Jurkat, Clone E6-1 (cell line): Measurements from ENCODE around the gene WNT16. TPM values are rescaled to one million over a fixed set of nuclear protein-coding genes. Genes with fewer than 3 reads are reported as not detected.
"Not testable (repeated sequence)": the region's sequence is repeated elsewhere in the genome, so short reads cannot be mapped to it uniquely, and the experiment has no call there.

Experiments used
- DNase-seq: peaks from one replicate; pipeline ENCODE4 v3.0.0-alpha.2; 2011; ENCODE audit warnings: low read depth, low spot score
- H3K4me3 ChIP-seq: 2 replicates; pipeline ENCODE4 v1.5.1; 2011; ENCODE audit warnings: mild to moderate bottlenecking, low read length, control low read depth, moderate library complexity
- polyA plus RNA-seq: library from polyadenylated mRNA; unstranded; fragments of >200 nt; gene quantifications from one replicate; pipeline ENCODE4 v1.2.1, GENCODE V29; 2012; ENCODE audit warnings: missing spikeins; ENCODE audit not compliant: insufficient read length, insufficient read depth

Gene WNT16, protein sequence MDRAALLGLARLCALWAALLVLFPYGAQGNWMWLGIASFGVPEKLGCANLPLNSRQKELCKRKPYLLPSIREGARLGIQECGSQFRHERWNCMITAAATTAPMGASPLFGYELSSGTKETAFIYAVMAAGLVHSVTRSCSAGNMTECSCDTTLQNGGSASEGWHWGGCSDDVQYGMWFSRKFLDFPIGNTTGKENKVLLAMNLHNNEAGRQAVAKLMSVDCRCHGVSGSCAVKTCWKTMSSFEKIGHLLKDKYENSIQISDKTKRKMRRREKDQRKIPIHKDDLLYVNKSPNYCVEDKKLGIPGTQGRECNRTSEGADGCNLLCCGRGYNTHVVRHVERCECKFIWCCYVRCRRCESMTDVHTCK
- not detected for polyA plus RNA-seq

DNA sequence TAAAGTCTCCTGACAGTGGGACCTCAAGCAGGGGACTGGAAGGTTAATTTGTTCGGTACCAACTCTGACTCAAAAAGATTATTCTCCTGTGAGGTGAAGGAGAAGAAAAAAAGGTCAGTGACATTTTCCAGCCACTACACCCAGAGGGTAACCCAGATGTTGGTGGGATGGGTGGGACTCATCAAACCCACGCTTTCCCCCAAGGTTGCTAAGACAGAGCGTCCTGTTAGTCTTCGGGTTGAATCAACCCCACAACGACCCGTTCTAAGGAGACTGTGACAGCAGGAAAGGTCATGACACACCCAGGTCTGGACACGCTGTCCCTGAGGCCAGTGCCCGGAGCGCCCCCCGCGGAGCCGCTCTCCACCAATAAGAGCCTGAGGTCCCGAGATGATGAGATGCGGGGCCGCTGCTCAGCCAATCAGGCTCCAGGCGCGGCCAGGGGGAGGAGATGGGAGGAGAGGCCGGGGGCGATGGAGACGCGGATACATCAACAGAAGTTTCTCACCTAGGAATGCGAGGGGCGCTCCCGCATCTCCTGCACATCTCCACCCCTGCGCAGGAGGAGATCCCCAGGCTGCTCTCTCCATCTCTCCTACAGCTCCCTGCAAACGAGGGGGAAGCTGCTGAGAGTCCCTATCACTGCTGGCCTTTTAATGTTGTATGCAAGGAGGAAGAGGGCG, at the start of gene WNT16:
TSS of gene WNT16 (plus strand) at position 493 of the 683 bp plus-strand sequence. CDS start 293 bp downstream, outside the sequence.
- no peak within 1 kb of the TSS for H3K4me3 ChIP-seq
- DNase-seq, result no peak

DNA sequence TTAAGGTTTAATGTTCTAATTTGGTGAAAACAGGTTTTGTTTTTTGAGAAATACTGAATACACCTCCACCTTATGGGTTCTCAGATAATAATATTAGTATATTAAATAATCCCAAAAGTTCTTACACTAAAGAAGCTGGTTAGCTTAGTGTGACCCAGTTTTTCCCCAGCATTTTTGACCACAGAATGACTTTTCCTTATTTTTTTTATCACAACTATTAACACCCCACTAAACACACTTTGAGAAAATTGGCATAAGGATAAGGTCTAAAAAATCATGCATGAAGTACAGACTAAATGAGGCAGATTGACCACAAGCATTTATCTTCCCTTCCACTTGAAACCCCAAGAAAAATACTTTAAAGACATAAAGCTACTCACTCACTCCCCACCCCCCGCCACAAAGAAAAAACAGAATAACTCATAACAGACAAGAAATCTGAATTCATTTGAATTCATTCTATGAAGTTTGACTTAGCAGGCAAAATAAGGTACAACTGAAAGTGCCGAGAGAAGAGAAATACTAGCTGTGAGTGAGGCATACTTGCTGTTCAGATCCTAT, 49.7 kb upstream of the WNT16 start:
- no peak overlapping the region for H3K4me3 ChIP-seq
- no peak for DNase-seq

DNA sequence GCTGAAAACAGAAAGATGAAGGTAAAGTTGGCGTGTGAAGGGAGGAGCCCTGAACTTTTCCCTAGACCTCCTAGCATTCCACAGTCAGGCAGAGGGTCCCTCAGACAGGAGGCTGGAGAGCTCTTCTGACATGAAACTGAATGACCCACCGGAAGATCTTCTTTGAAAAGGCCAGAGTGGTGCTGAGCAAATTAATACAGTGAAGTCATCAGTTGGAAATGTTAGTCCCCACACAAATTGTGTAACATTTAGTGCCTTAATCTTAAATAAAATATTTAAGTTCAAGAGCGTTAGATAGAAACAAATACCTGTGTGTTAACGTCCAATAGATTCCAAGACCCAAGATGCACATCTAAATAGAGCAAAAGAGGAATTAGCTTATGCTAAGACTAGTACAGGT, 49.0 kb upstream of the WNT16 start:
- no peak overlapping the region for H3K4me3 ChIP-seq
- no peak for DNase-seq

DNA sequence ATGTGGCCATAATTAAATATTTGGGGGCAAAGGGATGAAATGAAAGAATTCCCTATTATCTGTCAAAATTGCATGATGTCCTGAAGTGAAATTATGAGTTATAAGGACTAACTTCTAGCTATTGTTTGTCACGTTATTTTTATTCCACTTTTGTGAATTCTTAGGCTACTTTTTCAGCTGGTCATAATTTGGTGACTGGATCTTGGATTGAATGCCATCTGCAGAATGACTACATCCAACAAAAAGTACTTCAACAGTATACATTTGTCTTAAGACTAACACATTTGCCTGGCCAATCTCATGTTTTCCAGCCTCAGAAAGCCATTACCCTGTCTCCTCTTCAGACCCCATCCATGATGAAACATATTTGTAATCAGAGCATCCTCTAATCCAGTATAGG, 48.1 kb upstream of the WNT16 start:
- no peak for DNase-seq
- no peak overlapping the region for H3K4me3 ChIP-seq

DNA sequence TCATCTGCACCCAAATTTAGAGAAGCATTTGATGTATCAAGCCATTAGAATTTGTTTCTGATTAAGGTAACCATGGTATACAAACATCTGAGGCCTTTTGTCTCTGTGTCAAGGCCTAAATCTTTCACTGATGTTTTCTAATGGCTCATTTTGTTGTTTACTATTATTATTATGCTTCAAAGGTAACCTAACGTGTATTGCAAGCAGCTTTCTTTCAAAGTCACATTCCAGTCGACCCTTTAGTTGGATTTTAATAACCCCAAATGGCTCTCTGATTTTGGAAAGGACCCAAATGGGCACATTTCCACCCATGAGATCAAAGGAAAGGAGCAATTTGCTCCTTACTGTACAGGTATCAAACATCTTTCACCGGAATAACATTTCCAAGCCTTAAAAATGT, 46.7 kb upstream of the WNT16 start:
- no peak overlapping the region for H3K4me3 ChIP-seq
- DNase-seq, result no peak

DNA sequence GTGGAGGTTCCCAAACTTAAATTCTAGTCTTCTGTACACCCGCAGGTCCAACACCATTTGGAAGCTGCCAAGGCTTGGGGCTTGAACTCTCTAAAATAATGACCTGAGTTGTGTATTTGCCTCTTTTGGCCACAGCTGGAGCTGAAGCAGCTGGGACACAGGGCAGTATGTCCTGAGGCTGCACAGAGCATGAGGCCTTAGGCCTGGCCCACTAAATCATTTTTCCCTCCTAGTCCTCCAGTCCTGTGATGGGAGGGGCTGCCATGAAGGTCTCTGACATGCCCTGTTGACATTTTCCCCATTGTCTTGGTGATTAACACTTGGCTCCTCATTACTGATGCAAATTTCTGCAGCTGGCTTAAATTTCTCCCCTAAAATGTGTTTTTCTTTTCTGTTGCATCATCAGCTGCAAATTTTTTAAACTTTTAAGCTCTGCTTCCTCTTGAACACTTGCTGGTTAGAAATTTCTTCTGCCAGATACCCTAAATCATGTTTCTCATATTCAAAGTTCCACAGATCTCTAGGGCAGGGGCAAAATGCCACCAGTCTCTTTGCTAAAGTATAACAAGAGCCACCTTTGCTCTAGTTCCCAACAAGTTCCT, 43.6 kb upstream of the WNT16 start:
- DNase-seq, result no peak
- no peak overlapping the region for H3K4me3 ChIP-seq

DNA sequence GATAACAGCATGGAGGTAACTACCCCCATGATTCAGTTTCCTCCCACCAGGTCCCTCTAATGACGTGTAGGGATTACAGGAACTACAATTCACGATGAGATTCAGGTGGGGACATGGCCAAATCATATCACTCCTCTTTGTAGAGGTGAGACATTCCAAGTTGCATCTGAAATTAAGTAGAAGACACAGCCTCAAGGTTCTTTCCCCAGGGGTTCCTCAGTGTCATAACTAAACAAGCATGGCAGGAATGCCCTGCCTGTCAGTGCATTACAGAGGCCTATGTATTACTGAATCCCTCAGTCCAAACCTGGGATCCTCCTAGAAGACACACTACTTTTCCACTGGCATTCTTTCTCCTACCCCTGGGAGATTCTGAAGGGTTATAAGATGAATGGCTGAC, 42.6 kb upstream of the WNT16 start:
- H3K4me3 ChIP-seq, result no peak overlapping the region
- no peak for DNase-seq

DNA sequence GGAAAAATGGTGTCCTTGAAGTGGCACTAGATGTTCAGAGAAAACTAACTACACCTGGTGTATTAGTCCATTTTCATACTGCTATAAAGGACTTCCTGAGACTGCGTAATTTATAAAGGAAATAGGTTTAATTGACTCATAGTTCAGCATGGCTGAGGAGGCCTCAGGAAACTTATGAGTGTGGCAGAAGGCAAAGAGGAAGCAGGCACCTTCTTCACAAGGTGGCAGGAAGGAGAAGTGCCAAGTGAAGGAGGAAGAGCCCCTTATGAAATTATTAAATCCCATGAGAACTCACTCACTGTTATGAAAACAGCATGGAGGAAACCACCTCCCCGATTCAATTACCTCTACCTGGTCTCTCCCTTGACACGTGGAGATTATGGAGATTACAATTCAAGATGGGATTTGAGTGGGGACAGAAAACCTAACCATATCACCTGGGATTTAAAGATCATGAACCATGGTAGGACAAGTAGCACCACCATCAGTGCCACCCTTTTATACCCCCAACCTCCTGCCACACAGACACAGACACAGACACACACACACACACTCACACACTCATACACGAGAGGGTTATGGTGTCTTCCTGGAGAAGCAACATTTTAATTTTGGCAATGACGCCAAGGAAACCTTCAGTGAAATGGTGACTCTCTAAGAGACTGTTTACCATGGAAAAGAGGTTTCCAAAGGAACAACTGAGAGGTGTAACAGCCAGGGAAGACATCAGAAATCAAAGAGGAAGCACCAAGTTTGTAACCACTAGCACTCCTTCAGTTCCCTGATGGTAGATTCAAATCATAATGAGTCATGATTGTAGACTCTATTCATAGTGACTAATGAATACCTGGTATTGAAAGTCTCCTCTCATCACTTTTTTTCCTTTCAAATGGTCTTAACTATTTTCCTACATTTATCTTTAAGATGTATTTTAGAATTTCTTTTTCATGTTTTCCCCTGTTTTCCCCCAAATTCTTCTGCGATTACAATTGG, 41.8 kb upstream of the WNT16 start:
- DNase-seq, result no peak
- no peak overlapping the region for H3K4me3 ChIP-seq

DNA sequence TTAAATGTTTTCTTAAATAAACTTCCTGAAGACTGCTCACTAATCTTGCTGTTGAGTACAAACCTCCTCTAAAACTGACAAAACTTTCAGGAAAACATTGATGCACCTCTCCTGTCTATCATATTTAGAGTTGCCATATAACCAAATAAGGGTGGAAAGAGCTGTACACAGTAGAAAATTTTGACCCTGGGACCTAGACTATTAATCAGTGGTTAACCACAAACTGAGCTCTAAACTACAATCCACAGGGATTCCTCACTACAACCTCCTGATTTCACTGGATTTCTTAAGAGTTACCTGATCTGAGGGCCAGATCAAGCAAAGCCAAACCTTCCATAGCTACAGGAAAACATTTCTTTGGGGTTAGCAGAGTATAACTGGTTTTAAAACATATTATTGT, 39.9 kb upstream of the WNT16 start:
- H3K4me3 ChIP-seq, result no peak overlapping the region
- no peak for DNase-seq

DNA sequence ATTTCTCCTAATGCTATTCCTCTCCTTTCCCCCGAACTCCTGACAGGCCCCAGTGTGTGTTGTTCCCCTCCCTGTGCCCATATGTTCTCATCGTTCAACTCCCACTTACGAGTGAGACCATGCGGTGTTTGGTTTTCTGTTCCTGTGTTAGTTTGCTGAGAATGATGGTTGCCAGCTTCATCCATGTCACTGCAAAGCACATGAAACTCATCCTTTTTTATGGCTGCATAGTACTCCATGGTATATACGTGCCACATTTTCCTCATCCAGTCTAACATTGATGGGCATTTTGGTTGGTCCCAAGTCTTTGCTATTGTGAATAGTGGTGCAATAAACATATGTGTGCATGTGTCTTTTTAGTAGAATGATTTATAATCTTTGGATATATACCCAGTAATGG, 38.9 kb upstream of the WNT16 start:
- DNase-seq, H3K4me3 ChIP-seq: not testable (repeated sequence)

DNA sequence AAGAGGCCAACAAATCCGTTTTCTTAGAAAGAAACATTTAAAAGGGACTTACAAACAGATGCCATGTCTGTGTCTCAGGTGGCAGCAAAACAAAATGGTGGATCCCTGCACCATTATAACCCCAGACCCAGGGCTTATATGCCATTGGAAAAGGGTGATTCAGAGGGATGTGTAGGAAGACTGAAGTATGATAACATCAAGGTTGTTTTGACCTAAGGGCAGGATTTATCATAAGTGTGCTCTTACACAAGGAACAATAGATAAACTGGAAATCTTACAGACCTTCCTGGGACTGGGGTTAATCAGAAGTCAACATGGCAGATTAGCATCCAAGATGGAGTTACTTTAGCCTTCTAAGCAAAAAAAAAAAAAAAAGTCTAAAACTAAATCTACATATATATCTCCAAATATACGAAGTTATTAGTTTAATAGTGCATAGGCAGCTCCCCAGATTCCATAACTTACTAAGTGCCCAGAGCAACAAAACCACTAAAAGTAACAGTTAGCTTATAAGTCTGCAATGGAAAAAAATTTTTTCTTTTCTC, 34.3 kb upstream of the WNT16 start:
- no peak for DNase-seq

DNA sequence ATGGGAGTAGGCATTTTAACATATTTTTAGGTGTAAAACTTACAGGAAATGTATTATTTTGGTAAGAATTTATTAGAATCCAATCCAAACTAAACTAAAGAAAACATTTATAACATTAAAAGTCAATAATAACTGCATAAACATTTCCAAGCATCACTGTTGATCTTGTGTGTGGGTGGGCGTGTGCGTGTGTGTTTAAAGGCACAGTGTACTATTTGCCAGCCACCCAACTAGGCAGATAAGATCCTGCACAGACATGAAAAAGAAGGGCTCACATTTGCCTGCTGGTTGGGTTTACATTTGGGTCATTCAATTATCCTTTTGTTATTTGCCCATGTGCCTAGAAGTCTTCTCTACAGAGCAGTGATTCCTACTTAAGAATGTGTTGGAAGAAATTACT, 31.0 kb upstream of the WNT16 start:
- H3K4me3 ChIP-seq, result no peak overlapping the region

More for the DNA sequence above, 34.3 kb upstream of the WNT16 start:
- no peak overlapping the region for H3K4me3 ChIP-seq

DNA sequence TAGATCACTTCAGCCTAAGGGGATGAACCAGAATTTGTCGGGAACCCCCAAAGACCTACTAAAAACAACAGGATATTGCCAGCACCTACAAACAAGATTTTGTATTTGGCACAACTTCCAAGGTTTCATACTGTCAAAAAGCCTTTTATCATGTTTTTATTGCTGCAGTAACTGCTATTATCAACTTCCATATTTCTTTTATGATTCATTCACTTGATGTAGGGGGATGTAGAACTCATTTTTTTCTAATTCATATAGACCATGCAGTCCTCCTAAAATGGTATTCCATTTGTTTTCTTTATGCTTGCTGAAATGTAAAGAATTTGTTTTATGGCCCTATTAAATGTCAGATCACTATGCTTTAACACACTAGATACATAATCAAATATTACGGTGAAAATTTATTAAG, 30.0 kb upstream of the WNT16 start:
- H3K4me3 ChIP-seq, result no peak overlapping the region
- DNase-seq, result no peak

More for the DNA sequence above, 31.0 kb upstream of the WNT16 start:
- no peak for DNase-seq

DNA sequence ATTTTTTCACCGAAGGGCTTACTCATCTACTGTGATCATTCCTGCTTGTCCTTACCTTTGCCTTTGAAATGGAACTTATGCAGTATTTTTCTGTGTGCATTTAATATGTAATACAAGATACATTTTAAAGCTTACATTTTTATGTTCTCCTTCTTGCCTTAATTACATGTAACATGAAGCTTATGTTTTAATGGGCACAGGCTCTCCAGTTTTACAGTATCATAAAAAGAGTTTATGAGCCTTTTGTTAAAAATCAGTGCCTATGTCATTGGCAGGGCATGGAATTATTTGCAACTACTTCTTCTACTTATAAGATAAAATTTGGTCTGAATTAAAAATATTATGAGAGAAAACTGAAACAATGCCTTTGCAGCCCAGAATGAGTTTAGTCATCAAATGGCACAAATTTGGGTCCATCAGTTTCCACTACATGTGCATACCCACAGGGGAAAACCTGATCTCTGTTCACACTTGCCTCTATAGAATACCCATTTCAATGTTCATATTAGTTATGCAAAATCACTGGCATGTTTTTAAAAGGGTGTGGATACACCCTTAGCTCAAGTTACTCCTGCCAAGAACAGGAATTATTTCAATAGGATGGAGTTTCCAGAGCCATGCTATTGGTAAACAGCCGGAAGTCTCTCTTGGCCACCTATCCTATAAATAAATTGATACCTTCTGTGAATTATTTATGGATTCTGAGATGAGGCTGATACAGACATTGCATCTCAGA, 27.9 kb upstream of the WNT16 start:
- H3K4me3 ChIP-seq, result no peak overlapping the region
- no peak for DNase-seq

DNA sequence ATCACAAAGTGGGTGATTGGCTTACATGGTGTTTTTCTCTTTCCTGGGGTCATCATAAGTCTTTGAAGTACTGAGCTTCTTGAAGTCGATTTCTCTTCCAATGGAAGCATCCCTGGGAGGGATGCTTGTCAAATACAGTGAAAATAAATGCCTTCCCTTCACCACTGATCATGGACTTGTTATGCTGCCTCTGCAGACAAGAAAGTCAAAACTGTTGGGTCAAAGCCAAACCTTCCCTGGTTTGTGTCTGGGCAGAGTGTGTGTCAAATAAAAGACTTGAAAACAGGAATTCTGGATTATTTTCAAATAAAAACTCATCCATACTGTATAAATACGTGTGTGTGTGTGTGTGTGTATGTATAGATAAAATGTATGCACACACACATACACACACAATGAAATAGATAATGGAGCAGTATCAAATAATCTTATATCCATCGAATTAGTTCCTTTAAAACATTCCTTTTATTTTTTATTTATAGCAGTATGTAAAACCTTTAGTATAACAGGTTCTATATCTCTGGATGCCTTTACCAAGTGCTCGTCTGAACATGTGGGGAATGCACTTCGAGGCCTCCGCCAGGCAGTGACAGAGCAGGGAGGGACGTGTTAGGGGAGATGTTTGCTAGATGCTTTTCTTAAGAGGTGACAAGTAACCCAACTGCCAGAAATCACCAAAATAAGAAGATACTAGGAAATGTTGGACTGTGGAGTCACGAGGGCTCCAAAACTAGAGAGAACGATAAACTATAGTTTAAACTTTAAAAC, 27.2 kb upstream of the WNT16 start:
- no peak for DNase-seq
- no peak overlapping the region for H3K4me3 ChIP-seq

DNA sequence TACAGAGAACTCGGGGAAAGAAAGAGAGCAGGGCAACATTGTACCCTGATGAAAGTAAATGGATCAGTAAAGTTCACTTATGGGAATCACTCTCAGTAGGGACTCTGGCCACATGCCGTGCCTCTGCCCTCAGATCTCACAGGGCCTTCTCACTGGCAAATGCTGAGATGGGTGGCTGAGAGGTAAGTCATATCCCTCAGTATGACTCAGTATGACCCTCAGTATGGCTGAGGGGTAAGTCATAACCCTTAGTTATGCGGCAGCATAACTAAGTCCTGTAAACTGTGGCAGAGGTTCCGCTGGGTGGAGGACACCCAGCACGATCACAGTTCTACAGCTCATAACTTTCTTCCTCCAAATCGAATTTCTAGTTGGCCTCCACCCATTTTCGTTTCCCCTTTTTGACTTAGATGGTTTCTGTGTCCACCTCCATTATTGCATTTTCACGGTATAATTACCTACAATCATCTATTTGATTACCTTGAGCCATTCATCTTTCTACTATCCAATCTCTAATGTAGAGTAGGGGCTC, 26.5 kb upstream of the WNT16 start:
- no peak for DNase-seq
- H3K4me3 ChIP-seq, result no peak overlapping the region
